ENCODE measurements around the gene GSDME.

GSDME gene

DNA sequence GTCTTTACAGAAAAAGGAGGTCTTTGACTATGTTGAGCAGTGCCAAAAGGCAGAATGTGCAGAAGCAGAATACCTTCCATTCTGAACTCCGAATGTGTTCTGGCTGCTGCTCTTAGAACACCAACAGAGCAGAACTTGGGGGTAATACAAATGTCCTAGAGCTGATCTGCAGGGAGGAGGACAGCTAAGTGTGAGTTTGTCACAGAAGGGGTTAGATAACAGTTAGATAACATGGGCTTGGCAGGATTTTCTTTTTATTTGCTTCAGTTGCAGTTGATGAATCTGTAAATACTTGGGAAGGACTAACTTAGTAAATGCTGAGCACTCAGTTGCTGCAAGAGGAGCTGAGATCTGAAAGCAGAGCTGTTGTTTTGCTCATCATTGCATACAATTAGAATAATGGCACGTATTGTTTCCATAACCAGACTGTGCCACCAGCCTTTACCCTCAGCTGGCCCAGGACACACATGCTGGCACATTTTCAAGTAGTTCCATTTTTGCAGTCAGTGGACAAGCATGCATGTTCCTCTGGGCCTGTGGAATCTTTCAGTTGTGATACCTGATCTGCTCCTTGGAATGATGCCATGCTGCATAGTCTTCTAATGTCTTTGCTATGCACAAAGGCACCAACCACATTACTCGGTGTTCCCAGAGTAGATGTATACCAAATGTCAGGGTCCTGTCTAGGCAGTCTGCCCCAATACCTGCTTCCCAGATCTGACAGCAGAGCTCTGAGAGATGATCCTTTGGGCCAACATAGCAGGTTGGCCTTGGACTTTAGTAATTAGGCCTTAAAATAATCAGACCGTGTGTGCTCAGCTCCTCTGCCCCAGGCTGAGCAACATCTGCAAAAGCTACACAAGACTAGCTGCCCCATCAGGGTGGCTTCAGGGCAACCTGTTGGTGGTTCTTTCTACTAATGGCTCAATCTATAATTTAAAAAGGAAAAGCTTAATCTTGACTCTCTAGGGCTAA, 55.7 kb downstream of the GSDME start:
- DNase-seq, result no peak

DNA sequence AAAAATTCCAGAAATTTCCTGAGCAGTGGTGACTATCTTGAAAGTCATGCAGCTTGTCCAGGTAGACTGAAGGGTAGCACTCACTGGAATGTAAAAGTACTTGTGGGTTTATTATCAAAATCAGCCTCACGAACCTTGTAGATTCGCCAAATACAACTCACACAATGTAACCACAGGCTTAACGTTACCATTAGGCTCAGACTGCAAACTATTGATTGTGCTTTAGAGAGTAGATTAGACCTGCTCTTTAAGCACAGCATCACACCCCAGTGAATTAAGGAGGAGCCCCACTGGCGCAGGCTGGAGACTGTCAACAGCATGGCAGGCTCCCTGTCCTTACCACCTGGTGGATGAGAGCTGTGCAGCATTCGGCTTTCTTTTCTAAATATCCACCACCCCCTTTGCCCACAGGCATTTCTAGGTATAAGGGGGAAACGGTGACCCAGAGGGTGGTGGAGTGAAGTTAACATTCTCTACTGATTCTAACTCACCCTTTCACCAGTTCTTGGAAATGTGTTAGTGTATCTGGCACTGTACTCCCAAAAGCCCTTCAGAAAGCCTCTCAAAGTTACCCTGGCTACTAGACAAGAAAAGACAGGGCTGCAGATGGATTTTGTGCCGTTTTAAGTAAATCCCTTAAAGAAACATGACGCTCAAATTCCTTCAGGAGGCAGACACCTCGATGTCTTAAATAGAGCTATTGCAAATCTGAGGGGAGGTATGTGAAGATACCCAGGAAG, 56.6 kb downstream of the GSDME start:
- DNase-seq, result no peak

DNA sequence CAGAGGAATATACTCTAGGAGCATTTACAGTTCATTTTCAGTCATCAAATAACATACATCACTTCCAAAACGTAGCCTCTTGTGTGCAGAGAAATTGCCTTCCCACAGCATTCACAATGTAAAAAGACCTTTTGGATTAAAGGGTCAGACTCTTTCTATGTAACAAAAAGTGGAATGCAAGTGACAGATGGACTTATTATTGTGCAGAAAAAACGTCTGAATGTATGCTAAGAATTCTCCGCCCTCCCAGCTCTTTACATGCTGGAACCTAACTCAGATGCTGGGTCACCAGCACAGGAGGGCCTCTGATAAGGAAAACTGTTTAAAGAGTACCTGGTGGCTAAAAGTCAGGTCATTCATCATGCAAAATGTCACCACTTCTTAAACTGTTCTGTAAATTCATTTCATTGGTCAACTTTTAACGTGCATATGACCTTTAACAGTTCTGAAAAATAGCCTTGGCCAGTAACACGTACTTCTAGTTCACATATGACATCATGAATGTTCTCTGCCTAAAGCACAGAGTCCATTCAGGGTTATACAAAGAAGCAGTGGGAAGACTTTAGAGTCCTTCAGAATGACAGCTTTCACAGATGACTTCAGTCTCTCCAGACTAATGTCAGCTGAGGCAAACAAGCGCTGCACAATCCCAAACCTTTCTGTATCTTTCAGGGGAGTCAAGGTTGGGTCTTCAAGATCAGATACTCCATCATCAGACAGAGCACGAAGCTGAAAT, 58.6 kb downstream of the GSDME start:
- DNase-seq, result no peak

DNA sequence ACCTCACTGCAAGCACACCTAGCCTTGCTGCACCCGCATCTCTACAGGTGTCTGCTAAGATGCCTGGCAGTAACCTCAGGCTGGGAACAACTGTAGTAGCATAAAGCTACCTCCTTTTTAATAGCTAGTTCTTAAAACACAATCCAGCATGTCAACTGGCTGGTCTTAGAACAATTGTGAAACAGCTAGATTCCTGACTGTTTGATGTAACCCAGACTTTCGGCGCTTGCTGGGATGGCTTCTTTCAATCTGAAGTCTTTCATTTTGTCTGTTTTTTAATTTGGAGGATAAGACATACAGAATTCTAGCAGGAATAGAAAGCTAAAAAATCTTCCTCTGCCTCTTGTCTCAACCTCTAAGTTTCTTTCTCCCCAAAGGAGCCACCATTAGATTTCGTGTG, 59.8 kb downstream of the GSDME start:
- DNase-seq, result no peak

DNA sequence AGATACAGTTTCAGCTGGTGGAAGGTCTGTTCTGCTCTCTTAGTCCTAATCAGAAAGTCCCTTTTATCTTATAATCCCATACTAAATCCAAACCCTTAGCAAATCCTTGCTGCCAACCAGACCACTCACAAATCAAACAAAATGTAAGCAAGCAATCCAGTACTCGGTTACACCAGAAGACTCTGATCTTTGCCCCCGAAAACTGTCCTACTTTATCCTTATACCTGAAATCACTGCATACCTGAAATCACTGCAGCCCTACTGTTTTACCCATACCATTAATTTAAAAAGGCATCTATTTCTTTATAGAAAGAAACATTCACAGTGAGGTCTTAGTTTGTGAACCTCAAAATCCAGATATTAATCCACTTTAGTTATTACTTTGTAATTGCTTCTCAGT, 64.7 kb downstream of the GSDME start:
- DNase-seq, result no peak

DNA sequence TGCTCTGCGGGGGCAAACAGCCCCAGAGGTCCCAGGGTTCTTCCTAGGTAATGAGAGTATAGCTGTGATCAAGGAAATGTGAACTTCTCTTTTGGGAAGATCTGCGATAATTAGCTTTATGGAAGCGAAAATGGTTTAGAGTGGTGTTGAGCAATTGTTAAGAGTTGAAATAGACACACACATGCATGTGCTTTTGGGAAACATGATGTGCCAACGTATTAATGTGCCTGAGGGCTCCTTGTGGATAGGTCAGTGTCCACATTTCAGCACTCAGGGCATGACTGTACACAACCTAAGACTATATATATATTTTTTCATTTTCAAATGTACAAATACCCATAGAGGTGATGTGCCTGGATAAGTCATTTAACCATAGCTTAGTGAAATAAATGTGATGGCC, 67.0 kb downstream of the GSDME start:
- DNase-seq, result no peak

DNA sequence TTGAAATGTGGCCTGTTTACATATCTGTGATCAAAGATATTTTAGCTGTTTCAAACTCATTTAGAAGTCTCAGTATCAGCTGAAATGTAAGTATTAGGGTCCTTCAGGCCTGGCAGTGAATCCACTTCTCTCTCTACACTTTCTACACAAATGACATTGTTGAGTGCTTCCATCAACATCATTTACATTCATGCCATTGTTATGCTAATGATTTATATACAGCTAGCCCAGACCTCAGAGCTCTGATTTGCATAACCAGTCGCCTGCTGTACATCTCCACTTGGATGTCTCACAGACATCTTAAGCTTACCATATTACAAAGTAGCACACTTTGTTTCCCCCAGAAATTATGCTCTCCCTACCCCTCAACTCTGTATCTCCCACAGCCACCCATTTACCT, 71.6 kb downstream of the GSDME start:
- DNase-seq, result no peak

DNA sequence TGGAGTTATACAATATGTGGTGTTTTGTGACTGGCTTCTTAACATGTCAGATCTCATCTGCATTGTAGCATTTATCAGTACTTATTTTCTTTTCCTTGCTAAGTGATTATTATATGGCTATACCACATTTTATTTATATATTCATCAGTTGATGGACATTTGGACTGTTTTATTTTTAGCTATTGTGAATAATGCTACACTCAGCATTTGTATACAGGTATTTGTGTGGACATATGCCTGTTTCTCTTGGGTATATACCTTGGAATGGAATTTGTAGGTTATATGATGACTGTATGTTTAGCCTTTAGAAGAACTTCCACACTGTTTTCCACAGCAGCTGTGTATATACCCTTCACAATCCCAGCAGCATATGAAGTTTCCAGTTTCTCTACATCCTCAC, 86.5 kb downstream of the GSDME start:
- no peak for DNase-seq

DNA sequence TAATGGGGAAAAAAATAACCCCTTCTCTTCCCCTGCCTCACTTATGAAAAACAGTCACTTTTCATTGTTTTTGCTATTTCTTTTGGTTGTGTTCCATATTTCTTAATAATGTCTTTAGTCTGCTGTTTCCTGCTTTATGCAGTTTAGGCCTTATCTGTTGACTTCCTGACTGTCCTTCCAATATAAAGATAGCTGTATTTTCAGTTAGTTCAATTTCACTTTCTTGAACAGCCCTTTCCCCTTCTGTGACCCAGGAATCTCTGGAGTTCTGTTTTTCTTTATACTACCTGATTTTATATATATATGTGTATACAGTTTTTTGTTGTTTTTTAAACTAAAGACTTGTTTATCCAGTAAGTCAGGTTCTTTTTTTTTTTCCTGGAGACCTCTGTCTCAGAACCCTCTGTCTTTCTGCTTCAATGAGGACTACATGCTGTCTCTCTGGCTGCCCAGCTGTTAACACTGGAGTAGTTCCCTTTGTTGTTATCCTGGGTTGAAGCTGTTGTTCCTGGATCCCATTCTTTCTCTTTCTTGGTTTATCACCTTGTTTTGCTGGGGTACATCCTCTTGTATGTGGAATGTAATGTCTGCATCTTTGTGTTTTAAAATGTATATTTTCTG, 87.2 kb downstream of the GSDME start:
- no peak for DNase-seq

DNA sequence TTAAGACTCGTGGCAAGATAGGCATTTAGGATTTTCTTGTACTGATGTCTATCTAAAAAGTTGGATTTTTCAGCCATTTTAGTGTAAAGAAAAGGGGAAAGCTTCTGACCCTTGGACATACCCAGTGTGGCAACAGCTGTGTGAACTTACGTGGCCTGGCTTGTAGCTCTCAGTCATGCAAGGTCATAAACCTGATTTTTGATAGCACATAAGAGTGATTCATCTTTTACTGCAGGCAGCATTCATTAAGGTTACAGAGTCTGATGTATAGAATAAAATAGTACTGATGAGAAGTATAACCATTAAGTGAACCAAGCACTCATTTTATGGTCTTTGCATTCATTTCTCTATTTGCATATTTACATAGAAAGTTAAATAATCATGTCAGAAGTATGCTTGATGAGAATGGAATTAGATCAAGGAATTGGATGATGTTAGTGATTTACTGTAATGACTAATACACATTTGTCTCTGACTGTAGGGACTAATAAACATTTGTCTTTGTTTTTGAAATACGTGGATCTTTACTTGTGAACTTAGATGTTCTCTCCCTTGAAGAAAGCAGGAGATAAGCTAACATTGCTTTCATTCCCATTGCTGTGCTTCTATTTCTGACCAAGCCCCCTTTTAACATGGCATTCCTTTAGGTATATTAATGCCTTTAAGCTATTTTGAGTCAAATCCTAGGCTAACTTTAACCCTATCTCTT, 88.2 kb downstream of the GSDME start:
- no peak for DNase-seq

DNA sequence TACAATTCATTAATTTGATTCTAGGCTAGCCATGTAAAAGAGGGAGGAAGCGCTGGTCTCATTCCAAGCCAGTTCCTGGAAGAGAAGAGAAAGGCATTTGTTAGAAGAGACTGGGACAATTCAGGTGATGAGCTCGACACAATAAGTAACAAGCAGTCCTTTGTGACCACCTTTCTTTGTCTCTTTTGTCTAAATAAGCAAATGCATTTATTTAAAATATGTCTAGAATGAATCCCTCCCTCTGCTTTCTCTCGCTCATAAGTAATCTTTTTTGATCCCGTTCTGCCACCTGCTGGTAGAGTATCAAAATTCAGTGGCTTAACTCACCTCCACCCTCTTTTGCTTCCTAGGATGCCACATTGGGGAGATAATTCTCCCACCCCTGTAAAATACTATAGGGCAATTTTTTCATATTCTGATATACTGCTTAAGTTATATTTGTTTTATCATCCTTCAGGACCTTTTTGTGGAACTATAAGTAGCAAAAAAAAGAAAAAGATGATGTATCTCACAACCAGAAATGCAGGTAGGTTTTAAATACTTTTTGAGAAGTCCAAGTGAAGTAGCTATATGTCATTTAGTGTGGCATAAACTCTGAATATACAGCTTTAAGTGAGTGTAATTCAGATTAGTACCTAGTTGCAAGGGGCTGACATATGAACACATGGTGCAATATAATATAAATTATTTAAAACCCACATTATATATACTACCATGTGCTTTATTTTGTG, 91.5 kb downstream of the GSDME start:
- DNase-seq, result peak; percentile 21

DNA sequence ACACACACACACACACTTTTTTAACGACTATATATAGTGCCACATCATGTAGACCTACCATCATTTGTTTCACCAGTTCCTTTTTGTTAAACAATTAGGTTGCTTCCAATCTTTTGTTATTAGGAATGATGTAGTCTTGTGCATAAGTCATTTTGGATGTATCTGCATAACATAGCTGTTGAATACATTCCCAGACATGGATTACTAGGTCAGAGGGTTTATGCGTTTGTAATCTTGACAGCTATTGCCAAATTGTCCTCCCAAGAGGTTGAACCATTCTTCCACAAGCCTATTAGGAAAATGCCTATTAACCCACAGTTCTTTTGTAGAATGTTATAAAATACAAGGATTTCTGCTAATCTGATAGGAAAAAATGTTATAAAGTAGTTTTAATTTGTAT, 96.7 kb downstream of the GSDME start:
- DNase-seq, result no peak

DNA sequence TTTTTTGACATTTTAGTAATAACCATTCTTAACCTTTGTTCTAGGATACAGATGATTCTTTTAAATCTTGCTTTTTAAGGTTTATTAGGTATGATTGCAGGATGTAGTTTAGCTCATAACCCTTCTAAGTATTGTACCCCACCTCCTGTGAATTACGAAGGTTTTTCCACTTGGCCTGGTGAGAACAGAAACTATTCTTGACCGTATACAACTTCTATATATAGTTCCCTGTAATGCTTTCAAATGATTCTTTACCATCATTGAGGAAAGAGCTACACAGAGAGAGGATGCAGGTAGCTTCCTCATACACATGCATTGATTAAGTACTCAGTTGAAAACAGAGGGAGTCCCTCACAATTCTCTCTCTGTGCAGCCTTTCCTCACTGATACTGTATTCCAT, 97.8 kb downstream of the GSDME start:
- DNase-seq, result no peak

DNA sequence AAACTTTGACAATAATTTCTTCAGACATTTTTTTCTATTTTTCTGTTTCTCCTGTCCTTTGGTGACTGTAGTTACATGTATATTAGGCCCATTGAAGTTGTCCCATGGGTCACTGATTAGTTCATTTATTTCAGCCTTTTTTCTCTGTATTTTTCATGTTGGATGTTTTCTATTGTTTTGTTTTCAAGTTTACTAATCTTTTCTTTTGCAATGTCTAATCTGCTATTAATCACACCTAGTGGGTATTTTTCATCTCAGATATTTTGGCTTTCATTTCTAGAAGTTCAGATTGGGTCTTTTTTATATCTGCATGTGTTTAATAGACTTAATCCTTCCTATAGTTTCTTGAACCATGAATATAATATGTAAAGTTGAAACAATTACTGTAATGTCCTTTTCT, 99.3 kb downstream of the GSDME start:
- no peak for DNase-seq

DNA sequence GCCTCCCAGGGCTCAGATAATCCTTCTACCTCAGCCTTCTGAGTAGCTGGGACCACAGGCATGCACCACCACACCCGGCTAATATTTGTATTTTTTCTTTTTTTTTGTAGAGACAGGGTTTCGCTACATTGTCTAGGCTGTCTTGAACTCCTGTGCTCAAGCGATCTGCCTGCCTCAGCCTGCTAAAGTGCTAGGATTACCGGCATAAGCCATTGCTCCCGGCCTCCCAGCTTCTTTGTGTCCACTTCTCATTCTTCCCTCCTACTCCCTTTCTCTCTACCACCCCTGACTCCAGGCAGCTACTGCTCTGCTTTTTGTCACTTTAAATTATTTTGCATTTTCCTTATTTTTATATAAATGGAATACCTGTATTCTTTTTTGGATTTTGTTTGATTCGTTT, 100.7 kb downstream of the GSDME start:
- DNase-seq, result no peak

DNA sequence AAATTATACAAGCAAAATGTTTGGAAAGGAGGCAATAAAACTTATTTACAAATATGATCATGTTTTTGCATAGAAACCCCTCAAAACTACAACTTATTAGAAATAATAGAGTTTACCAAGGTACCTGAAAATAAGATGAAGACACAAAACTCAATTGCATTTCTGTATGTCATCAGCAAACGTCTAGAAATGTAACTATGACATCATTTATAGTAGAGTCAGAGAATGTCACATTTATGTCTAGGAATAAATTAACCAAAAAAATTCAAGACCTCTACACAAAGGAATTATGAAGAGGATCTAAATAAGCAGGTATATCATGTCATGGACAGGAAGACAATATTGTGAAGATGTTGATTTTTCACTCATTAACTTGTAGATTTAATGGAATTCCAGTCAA, 103.0 kb downstream of the GSDME start:
- no peak for DNase-seq

DNA sequence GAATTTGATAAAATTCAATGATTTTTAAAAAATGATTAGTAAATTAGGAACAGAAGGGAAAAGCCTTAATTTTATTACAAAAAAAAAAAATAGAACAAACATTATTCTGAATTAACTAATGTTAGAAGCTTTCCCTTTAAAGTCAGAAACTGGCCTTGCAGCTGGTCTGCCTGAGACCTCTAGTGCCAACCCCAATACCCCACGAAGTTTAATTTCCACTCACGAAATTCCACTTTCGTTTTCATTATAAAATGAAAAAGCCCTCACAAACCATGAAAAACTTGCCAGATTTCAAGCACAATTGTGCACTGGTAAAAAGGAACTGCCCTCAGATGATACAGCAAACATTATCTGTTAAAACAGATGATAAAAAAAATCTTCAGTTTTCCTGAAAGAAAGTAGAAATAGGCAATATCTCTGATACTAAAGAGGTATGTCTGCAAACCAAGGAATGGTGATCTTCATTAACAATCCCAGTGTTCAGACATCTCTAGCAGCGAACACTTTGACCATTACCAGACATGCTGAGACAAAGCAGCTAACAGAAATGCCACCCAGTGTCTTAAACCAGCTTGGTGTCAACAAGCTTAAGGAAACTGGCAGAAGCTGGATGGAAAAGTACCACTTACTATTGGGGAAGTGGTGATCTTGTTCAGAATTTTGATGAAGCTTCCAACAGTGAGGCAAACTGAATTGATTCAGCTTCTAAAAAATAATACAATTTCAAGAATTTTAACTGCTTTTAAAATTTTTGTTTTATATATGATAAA, 103.8 kb downstream of the GSDME start:
- no peak for DNase-seq

DNA sequence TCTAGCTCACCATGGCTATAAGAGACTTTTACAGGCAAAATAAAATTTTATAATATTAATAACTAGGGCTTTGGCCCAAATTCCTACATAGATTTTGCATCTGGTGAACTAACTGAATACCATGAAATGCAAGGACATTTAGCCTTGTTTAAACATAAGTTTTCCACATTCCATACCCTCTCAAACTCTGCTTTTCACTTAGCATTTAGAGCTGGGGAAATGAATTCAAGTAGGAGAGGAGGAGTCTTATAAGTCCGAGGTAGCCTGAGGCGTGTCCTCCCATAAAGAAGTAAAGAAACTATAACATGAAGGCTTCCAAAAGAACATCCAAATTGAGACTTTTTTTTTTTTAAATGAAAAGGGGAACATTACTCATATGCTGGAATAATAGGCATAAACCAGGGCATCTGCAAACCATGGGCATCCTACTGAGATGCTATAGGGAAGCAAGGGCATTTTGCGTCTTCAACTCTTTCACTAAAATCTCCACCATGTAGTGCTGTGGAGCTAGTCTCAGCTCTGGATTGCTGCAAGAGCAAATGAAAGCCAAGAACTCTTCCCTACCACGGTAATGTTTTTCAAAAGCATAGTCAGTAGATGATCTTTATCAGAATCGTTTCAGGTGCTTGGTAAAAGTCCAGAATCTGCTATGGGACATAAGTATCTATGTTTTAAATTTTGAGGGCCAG, 104.9 kb downstream of the GSDME start:
- DNase-seq, result no peak

Data from activated naive CD4-positive, alpha-beta T cell treated with Interleukin-2 at 50 U/mL for 16 hours (primary cell).